Right renal cortex interstitium (tissue), 3 donors: ENCODE measurements around the gene TDRD3. TPM values are rescaled to one million over a fixed set of nuclear protein-coding genes. Genes with fewer than 3 reads are reported as not detected.

Experiments used
- DNase-seq, 3 donors: peaks; one replicate each; pipeline ENCODE4 v3.0.0-alpha.2; 2013; ENCODE audit warnings: low read depth in 3 of 3, low spot score in 2 of 3
- polyA plus RNA-seq, 3 donors: library from polyadenylated mRNA; unstranded; fragments of 120-200 nt; gene quantifications; one replicate each; pipeline ENCODE4 v1.2.1, GENCODE V29; 2013; ENCODE audit not compliant: insufficient read length in 3 of 3

The TDRD3 gene
- polyA plus RNA-seq, 3 donors: 34.9 to 42.0 (median 38.8) TPM

DNA sequence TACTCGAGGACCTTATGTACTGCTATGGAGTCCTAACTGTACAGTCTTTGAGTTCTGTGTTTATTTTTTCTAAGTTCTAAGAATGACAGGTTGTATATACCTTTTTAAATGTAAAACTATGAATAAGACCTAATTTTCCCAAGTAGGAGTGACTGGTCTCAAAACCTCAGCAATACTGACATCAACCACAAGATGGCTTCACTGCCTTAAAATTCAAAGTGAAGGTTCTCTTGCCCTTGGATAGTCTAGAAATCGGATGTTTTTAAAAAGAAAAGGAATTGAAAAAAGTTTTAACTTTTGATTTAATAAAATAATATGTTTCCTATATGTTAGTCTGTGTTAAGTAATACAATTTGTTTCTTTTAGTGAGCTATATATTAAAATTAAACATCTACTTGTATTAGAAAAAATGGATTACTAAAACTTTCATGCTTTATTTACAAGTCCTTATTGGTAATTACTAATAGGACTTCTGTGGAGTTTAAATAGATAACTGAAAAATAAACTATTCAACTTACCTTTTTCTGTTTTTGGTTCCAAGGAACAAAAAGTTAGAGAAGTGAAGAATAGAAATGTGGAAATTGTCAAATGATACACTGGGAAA, 52.0 kb downstream of the TDRD3 start:
- peak in 2 of 3 donors; percentile 23 to 24 for DNase-seq

DNA sequence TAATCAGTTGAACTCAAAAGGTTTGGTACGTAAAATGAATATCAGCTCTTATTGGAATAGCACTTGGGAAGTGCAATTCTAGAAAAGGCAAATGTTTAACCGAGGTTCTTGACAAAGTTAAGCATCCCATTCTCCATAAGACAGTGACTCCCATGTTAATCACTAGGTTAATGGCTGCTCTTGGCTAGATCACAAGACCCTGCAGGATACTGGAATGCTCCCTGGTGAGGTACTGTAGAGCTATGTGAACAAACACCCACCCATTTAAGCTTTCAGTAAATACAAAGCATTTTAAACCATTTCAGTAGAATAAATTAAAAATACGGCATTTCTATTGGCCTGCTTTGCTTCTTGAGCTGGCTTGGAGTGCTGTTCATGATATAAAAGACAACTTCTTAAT, 56.5 kb downstream of the TDRD3 start:
- DNase-seq: no peak

DNA sequence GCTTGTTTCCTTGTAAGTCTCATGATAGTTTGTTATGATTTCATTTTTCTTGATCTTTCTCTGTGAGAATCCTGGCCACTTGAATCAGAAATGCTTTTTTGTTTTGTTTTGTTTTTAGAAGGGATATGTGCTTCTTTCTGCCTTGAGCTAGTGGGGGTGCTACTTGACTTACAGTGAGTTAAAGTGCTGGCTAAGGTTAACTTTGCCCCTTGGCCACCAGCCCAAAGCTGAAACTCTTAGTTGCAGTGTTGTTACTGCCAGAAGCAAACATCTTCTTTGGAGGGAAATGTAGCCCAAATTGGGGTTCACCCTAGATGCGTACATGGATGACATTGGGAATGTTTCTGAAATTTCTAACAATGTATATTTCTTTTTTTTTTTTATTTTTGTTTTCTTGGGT, 57.4 kb downstream of the TDRD3 start:
- no peak for DNase-seq

DNA sequence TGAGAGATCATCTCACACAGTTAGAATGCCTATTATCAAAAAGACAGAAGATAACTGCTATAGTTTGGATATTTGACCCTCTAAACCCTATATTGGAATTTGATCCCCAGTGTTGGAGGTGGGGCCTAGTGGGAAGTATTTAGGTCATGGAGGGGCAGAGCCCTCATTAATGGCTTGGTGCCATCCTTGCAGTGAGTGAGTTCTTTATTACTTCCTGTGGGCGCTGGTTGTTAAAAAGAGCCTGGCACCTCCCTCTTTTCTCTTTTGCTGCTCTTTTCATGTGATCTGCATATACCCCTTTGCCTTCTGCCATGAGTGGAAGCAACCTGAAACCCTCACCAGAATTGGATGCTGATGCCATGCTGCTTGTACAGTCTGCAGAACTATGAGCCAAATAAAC, 66.8 kb downstream of the TDRD3 start:
- no peak for DNase-seq

DNA sequence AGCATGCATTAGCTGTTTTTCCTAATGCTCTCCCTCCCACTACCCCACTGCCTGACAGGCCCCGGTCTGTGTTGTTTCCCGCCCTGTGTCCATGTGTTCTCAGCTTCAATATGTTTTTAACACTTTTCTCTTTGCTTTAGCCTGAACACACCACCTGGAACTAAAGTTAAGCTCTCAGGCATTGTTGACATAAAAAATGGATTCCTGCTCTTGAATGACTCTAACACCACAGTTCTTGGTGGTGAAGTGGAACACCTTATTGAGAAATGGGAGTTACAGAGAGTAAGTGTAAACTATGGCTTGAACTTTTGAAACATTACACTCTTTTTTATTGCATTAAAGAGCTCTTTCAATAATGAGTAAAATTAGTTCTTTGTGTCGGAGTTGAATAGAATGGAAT, 70.1 kb downstream of the TDRD3 start:
- no peak for DNase-seq

DNA sequence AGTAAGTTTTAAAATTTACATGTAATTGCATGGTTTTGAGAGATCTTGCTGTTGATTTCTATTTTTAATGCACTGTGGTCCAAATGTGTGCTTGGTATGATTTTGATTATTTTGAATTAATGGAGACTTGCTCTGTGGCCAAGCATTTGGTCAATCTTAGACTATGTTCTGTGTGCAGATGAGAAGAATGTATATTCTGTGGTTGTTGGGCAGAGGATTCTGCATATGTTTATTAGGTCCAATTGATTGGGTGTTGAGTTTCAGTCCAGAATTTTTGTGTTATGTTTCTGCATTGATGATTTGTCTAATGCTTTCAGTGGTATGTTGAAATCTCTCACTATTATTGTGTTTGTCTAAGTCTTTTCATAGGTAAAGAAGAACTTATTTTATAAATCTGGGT, 82.3 kb downstream of the TDRD3 start:
- DNase-seq: no peak

DNA sequence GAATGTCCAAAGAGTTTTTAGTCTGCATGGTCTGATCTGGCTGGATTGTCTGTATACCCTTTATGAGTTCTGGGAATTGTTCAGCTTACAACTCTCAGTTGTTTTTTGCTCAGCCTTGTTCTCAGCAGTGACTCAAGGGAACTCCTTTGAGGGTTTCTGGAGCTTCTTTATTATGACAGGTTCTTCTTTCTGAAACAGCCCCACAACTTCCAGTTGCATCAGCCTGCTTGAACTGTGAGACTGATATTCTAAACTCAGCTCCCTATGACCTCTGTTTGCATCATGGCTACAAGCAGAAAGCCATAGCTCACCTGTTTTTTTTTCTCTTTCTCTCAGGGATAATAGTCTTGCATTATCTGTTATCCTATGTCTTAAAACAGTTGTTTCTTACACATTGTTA, 85.0 kb downstream of the TDRD3 start:
- DNase-seq: no peak

DNA sequence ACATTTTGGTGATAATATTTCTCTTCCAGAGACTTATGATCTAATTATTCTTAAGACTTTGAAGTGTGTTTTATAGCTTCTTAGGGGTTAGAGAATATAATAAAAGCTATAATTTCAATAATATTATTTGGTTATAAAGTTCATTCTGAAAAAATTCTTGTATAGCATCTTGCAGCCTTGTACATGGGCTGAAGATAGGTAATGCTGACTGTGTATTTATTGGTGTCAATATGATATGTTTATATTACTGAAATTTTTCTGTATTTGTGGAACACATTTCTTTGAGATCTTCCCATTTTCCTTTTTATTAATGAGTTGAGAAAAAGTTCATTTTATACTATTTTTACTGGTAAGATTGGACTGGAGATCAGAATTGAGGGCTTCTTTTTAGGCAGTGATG, 87.8 kb downstream of the TDRD3 start:
- DNase-seq: no peak

DNA sequence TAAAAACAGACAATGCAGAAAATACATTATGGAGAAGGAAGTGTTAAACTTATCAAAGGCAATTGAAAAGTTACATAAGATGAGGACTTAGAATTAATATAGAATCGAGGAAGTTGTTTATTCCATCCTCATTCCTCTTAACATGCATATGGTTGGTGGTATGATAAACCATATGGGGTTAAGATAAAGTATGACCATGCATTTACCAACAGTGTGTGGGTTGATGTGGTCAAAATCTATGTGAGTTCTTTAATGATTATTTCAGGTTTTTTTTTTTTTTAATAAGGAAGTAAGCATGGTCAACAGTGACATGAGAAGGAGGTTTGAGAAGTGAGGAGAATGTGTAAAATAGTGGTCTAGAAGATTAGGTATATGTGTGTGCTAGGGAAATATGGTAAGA, 94.5 kb downstream of the TDRD3 start:
- DNase-seq: no peak

DNA sequence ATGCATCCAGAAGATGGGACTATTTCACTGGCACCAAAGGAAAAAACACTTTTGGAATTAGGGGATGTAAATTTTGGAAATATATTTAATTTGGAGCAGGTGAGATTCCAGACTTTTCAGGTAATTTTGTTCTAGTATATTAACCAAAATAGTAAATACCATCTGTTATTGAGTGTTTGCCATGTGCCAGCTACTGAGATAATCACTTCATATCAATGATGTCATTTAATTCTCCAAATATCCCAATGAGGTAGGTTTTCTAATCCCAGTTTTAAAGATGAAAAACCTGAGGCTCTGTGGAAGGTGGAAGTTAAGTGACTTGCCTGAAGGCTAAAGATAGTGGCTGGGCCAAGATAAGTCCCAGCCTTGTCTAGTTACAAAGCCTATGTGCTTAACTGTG, 95.2 kb downstream of the TDRD3 start:
- no peak for DNase-seq

DNA sequence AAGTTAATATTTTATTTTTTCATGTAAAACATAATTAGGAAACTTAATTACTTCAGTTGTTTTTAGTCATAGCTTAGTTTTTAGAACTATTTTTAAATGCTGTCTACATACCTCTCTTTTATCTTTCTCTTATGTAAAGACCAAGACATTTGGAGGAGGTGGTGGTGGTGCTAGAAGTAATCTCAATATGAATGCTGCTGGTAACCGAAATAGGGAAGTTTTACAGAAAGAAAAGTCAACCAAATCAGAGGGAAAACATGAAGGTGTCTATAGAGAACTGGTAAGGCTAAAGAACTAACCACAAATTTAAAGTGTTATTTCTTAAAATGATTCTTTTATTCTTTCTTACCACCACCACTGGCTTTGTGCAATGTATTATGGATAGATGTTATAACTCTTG, 97.3 kb downstream of the TDRD3 start:
- no peak for DNase-seq

DNA sequence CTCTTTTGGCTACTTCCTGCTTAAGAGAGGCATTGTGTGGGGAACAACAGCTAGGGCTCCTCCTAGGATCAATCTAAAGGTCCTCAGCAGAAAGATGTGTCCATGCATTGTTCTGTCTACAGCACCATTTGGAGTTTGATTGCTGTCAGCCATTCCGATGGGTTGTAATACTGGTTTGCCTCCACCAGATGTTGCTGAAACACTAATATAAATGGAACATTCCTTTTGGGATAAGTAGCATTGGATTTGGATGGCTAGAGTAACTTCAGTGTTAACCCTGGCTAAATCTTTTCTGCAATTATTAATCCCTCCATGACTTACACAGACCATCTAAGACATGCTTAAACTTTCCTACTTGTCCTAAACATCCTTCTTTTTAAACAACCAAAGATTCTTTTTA, 104.2 kb downstream of the TDRD3 start:
- no peak for DNase-seq

DNA sequence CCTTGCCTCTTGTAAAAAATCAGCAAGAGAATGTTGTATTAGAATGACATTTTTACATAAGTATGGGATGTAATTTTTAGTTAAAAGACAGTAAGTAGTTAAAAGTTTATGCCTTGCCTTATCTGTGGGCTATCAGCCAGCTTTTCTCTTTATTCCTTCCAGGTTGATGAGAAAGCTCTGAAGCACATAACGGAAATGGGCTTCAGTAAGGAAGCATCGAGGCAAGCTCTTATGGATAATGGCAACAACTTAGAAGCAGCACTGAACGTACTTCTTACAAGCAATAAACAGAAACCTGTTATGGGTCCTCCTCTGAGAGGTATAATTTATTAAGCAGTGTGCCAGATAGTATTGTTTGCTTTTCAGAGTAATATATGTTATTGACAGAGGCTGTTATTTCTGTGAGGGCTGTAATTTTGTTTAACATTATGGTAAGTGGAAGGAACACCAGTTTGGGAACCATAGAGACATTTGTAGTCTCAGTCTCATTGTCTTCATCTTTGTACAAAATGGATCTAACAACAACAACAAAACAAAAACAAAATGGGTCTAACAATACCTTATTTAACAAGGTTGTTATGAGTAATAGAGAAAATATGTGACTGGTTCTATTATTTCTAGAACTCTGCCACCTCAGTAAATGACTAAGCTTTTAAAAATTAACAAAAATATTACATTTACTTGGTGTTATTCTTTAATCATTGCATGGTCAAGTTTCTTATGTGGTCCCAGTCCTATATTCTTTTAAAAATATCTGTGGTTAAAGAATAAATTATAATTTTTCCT, 112.8 kb downstream of the TDRD3 start:
- DNase-seq: no peak

DNA sequence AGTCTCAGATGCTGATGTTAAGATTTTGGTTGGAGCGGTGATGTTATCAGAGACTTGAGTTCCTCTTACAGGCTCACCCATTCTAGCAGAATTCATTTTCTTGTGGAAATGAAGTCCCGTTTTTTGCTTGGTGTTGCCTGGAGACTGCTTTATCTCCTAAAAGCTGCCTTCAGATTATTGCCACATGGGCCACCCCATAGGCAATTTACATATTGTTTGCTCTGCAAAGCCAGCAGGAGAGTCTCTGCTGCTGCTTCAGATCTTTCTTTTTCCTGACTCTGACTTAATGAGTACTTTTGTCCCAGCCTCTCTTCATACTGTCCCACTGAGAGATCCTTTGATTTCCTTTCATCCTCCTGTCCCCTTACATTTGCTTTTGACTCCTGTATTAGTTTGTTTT, 114.6 kb downstream of the TDRD3 start:
- DNase-seq: no peak

DNA sequence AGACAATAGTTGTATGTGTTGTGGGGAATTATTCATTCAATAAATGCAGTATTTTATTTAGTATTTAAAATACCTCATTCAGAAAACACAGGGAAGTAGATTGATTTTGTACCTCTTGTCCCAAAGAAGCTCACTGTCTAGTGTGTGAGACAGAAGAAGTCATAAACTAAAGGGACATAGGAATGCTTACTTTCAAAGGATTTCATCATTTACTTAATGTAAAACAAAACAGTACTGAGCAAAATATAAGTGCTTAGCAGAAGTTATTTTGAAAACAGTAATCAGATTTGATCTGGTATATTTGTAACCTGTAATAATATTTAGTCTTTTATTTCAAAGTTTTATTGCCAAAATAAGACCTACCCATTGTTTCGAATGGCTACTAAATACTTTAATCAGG, 117.9 kb downstream of the TDRD3 start:
- DNase-seq: no peak

DNA sequence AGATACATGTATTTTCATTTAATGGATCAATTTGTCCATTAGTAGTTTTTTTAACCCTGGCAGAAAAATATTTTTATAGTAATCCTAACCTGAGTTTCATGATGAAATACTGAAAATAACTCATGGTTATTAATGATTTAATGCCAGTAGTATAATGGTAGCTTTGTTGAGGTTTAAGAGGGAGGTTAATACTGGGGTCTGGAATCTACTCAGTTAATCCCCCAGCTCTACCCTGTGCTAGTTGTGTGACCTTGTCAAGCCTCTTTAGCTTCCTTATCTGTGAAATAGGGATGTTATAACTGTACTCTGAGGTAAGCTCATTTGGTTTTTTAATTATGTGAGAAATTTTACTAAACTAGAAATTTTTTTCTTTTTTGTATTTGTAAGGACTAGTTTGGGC, 122.5 kb downstream of the TDRD3 start:
- no peak for DNase-seq

DNA sequence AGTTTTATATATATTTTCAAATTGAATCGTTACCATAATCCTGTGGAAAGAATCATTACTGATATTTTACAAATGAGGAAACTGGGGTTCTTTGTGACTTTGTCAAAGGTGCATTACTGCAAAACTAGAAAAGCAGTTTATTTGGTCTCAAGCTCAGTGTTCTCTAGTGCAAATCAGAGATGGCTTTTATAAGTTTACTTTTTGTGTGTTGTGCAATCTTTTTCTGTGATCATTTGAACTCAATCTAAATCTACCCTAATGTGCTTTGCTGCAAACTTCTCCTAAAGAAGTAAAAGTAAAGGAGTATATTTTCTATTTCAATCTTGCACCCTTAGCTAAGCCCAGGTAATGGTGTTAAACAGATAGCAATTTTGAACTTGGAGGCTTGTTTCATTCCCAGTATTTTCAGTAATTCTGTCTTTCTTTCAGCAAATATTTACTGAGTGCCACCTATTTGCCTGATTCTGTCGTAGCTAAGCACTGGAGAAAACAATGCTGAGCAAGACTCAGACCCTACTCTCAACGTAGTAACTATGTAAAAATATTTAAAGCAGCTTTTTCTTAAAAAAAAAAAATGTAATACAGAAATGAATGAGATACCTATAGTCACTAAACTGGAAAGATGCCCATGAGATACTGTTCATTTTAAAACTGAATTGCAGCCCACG, 124.0 kb downstream of the TDRD3 start:
- no peak for DNase-seq

DNA sequence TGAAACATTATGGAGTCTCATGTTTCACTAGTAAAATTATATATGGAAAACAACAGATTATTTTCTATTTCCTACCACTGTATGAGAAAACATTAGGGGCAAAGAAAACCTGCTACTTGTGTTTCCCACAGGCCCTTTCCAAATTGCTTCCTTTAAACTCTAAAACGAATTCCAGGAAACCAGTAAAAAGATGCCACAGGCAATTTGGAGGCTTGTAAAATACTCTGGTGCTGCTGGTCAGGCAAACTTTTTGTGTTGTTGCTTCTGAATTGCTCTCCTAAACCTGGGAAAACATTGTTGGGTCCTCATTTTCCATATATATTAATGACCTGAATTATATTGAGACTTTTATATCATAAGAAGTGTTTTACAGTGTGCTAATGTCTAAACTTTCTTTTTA, 141.5 kb downstream of the TDRD3 start:
- no peak for DNase-seq

DNA sequence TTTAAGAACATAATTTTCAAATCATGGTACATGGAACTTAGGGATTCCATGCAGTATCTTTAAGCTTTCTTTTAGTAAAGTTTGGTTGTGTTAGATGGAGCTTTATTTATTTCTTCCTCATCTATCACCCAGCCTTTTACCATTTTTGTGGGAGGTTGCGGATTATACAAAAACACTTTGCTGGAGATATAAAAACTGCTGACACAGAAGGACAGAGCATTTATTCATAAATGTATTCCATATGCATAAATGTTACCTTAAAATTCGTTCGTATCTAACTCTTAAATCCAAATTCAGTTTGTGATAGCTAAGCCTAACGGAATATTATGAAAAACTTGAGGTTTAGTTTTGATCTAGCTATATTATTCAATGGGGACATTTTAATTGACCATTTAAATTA, 143.3 kb downstream of the TDRD3 start:
- DNase-seq: no peak

DNA sequence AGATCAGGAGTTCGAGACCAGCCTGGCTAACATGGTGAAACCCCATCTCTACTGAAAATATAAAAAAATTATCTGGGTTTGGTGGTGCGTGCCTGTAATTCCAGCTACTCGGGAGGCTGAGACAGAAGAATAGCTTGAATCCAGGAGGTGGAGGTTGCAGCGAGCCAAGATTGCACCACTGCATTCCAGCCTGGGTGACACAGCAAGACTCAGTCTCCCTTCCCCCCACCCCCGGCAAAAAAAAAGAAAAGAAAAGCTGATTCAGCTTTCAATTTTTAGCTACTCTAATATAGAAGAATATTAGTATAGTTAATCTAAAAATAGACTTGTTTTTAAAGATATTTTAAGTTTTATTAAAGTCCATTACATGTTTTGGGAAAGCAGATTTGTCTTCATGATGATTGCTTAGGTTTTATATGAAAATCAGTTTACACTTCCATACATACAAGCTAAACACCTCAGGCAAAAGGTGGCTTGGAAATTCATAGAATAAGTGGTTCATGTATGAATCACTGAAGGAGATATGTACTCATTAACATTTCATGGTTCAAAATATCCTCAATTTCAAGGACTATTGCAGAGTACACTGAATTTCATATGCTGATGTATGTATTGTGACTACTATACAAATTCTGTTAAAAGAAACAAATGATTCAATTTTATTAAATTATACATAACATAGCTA, 165.2 kb downstream of the TDRD3 start:
- no peak for DNase-seq

DNA sequence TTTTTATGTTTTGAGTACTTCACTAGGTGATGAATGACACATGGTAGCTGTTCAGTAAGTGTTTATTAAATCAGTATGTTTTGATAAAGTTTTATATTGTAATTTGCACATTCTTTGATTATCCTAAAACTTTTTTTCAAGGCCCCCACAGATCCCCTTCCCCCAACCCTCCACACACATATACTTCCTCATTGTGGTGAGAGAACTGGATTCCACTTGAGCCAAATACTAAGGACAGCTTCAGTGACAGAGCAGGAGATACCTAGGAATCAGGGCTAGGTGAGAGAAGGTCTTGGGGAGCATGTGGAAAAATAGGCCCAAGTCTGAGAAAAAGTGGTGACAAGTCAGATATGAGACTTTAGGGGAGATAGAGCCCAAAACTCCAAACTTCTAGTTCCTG, 174.6 kb downstream of the TDRD3 start:
- DNase-seq: no peak
